Esophagus squamous epithelium (tissue), 4 donors: ENCODE results near the gene EXOSC6.
"Not testable (repeated sequence)": the region's sequence is repeated elsewhere in the genome, so short reads cannot be mapped to it uniquely, and the experiment has no call there.

ENCODE experiments used
- POLR2A ChIP-seq, 4 donors: fragments of 450-650 bp; IDR thresholded peaks; one replicate each; pipeline ENCODE4 v1.6.1; 2017; ENCODE audit warnings: antibody characterized with exemption in 4 of 4, mild to moderate bottlenecking in 4 of 4, moderate library complexity in 3 of 4
- TF ChIP-seq, protein P1 (sequence below), 6 experiments: fragments of 450-650 bp in 4 of 6; fragments of 200-600 bp in 2 of 6; sonication (generic) in 2 of 6; IDR thresholded peaks; one replicate each; pipeline ENCODE4 v1.5.1; 2016 to 2019; ENCODE audit warnings: antibody characterized with exemption in 6 of 6, mild to moderate bottlenecking in 4 of 6, moderate library complexity in 4 of 6

DNA sequence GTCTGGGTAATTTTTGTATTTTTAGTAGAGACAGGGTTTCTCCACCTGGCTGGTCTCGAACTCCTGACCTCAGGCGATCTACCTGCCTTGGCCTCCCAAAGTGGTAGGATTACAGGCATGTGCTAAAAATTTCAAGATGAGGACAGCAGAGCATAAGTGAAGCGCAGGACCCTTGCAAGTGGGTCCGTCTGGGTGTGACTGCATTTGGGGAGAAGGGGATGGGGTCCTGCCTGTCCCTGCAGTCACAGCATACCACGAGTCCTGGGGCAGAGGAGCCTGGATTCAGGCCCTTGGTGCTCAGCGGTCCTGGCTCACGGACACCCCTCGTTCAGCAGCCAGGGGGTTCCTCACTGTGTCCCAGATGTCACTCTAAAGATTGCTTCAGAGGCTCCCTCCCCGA, 53.5 kb downstream of the EXOSC6 start:
- not testable (repeated sequence) for TF ChIP-seq POLR2A (IDR thresholded peaks at IDR 0.05)
- TF ChIP-seq, protein P1, sequence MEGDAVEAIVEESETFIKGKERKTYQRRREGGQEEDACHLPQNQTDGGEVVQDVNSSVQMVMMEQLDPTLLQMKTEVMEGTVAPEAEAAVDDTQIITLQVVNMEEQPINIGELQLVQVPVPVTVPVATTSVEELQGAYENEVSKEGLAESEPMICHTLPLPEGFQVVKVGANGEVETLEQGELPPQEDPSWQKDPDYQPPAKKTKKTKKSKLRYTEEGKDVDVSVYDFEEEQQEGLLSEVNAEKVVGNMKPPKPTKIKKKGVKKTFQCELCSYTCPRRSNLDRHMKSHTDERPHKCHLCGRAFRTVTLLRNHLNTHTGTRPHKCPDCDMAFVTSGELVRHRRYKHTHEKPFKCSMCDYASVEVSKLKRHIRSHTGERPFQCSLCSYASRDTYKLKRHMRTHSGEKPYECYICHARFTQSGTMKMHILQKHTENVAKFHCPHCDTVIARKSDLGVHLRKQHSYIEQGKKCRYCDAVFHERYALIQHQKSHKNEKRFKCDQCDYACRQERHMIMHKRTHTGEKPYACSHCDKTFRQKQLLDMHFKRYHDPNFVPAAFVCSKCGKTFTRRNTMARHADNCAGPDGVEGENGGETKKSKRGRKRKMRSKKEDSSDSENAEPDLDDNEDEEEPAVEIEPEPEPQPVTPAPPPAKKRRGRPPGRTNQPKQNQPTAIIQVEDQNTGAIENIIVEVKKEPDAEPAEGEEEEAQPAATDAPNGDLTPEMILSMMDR (IDR thresholded peaks at IDR 0.05): not testable (repeated sequence)
